Smooth muscle cell (in vitro differentiated cells): Measurements from ENCODE around the gene ST6GAL1. TPM values are rescaled to one million over a fixed set of nuclear protein-coding genes. Genes with fewer than 3 reads are reported as not detected.
"Not testable (repeated sequence)": the region's sequence is repeated elsewhere in the genome, so short reads cannot be mapped to it uniquely, and the experiment has no call there.

ENCODE experiments used
- DNase-seq: peaks from one replicate; lab custom pipeline; 2025; ENCODE audit not compliant: unreplicated experiment; lab: John Stamatoyannopoulos, UW
- H2AFZ ChIP-seq: fragments of 200-600 bp; sonication (generic); 2 replicates; pipeline ENCODE4 v1.6.0; 2016; ENCODE audit warnings: antibody characterized with exemption, low read depth, mild to moderate bottlenecking
- H3F3A ChIP-seq: fragments of 200-600 bp; sonication (generic); 2 replicates; pipeline ENCODE4 v1.6.0; 2017; ENCODE audit warnings: antibody characterized with exemption, low read depth
- H3K27ac ChIP-seq: fragments of 200-600 bp; sonication (generic); 2 replicates; pipeline ENCODE4 v1.5.1; 2016; ENCODE audit warnings: low read depth, mild to moderate bottlenecking
- H3K27me3 ChIP-seq: fragments of 200-600 bp; sonication (generic); 2 replicates; pipeline ENCODE4 v1.6.1; 2016; ENCODE audit warnings: low read depth, mild to moderate bottlenecking
- H3K36me3 ChIP-seq: fragments of 200-600 bp; sonication (generic); 2 replicates; pipeline ENCODE4 v1.5.1; 2016; ENCODE audit warnings: low read depth
- H3K4me1 ChIP-seq: fragments of 200-600 bp; sonication (generic); 2 replicates; pipeline ENCODE4 v1.5.1; 2016; ENCODE audit warnings: low read depth
- H3K4me2 ChIP-seq: fragments of 200-600 bp; sonication (generic); 2 replicates; pipeline ENCODE4 v1.6.0; 2016; ENCODE audit warnings: mild to moderate bottlenecking
- H3K4me3 ChIP-seq: fragments of 200-600 bp; sonication (generic); 2 replicates; pipeline ENCODE4 v1.5.1; 2016; ENCODE audit warnings: mild to moderate bottlenecking
- H3K79me2 ChIP-seq: fragments of 200-600 bp; sonication (generic); 2 replicates; pipeline ENCODE4 v1.6.0; 2016; ENCODE audit warnings: low read depth, mild to moderate bottlenecking
- H3K9ac ChIP-seq: fragments of 200-600 bp; sonication (generic); 2 replicates; pipeline ENCODE4 v1.6.0; 2016; ENCODE audit warnings: low read depth
- H3K9me3 ChIP-seq: fragments of 200-600 bp; sonication (generic); replicated peaks from 2 replicates; pipeline ENCODE4 v1.5.1; 2016; ENCODE audit warnings: low read depth
- H4K20me1 ChIP-seq: fragments of 200-600 bp; sonication (generic); 2 replicates; pipeline ENCODE4 v1.6.0; 2016; ENCODE audit warnings: low read depth
- WGBS: methylation state at CpG from one replicate; pipeline ENCODE4 v1.1.7; 2016; ENCODE audit warnings: low lambda C conversion rate; 5-methylcytosine and 5-hydroxymethylcytosine counted together
- polyA plus RNA-seq: library from polyadenylated mRNA; unstranded; fragments of >200 nt; fragmentation: Nextera tagmentation; extraction: Ambion mirVana; gene quantifications from 2 replicates; pipeline ENCODE4 v1.2.1, GENCODE V29; 2016
- total RNA-seq: library from RNA; depleted of rRNA; stranded (reverse); fragments of >200 nt; gene quantifications from 2 replicates; pipeline ENCODE4 v1.2.3, GENCODE V29; 2014
- TF ChIP-seq, protein P1 (sequence below): fragments of 200-600 bp; sonication (generic); IDR thresholded peaks from 2 replicates; pipeline ENCODE4 v1.5.1; 2017; ENCODE audit warnings: borderline replicate concordance, mild to moderate bottlenecking, antibody characterized with exemption; ENCODE audit not compliant: insufficient read depth, poor library complexity, severe bottlenecking

The ST6GAL1 gene
- total and polyA plus RNA-seq, 2 experiments from 2014 or later: 3.5 to 8.9 TPM

DNA sequence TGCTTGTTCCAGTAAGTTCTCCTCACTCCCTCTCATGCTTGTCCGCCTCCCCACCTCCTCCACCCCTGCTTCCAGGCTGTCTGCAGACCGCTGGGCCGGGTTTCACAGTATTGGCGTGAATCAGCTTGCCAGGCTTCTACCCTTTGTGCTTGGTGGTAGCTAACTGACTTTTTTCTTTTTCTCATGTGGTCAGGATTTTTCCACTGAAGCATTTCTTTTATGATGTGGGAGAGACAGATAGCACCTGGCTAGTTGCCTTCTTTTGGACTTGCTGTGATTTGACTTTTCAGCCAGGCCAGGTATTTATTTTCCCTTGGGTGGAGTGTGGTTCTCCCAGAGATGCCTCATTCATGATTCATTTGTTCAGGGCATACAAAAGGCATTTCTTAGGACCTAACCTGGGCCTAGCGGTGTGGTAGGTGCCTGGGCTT is 60.6 kb downstream of the ST6GAL1 start:
- H3K27ac ChIP-seq: peak overlapping the region; percentile 23

DNA sequence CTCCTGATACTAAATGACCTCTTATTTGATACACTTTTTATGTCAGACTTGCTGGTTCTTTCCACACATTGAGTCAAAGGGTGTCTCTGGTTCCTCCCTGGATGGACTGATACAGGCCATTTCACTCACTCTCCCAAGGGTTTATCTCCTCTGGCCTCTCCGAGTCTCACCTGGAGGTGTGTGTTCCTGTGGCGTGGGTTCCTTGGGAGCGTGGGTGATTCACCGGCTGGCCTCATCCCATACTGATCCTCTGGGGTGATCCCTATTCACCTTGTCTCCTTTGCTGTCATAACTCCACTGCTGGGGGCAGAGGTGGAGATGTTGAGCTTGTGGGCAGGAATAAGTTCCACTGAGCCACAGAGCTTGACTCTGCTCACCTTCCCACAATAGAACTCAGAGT is 61.1 kb downstream of the ST6GAL1 start:
- Histone ChIP-seq H3K9me3 (no peaks in the 10 kb centered on the region), H3K4me1 (no peaks in the 10 kb centered on the region), H2AFZ (no peak overlapping the region), H3K27ac (no peak overlapping the region), H3K36me3 (no peaks in the 10 kb centered on the region), H3K79me2 (no peaks in the 10 kb centered on the region), H3K4me2 (no peak overlapping the region), H4K20me1 (no peaks in the 10 kb centered on the region), H3F3A (no peaks in the 10 kb centered on the region), H3K9ac (no peak overlapping the region), H3K4me3 (no peak overlapping the region), H3K27me3 (no peaks in the 10 kb centered on the region)
- no peak for DNase-seq
- WGBS: 80% methylated on average over 4 of the region's 4 CpGs
- TF ChIP-seq, protein P1, sequence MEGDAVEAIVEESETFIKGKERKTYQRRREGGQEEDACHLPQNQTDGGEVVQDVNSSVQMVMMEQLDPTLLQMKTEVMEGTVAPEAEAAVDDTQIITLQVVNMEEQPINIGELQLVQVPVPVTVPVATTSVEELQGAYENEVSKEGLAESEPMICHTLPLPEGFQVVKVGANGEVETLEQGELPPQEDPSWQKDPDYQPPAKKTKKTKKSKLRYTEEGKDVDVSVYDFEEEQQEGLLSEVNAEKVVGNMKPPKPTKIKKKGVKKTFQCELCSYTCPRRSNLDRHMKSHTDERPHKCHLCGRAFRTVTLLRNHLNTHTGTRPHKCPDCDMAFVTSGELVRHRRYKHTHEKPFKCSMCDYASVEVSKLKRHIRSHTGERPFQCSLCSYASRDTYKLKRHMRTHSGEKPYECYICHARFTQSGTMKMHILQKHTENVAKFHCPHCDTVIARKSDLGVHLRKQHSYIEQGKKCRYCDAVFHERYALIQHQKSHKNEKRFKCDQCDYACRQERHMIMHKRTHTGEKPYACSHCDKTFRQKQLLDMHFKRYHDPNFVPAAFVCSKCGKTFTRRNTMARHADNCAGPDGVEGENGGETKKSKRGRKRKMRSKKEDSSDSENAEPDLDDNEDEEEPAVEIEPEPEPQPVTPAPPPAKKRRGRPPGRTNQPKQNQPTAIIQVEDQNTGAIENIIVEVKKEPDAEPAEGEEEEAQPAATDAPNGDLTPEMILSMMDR: no peak

More for the DNA sequence above, 60.6 kb downstream of the ST6GAL1 start:
- 55% methylated on average over 5 of the region's 5 CpGs for WGBS
- Histone ChIP-seq H3K36me3 (no peaks in the 10 kb centered on the region), H2AFZ (no peak overlapping the region), H3K9ac (no peak overlapping the region), H3K9me3 (no peaks in the 10 kb centered on the region), H3K4me1 (no peaks in the 10 kb centered on the region), H4K20me1 (no peaks in the 10 kb centered on the region), H3K79me2 (no peaks in the 10 kb centered on the region), H3K4me2 (no peak overlapping the region), H3K27me3 (no peaks in the 10 kb centered on the region), H3F3A (no peaks in the 10 kb centered on the region), H3K4me3 (no peak overlapping the region)
- no peak for DNase-seq
- TF ChIP-seq, protein P1: no peak

- not testable (repeated sequence) for H3K4me3 ChIP-seq, H3K79me2 ChIP-seq, H3K4me1 ChIP-seq, H3K36me3 ChIP-seq, H3K27ac ChIP-seq, H3K4me2 ChIP-seq, H3K9me3 ChIP-seq, H3K27me3 ChIP-seq, DNase-seq, H3K9ac ChIP-seq, H3F3A ChIP-seq, H2AFZ ChIP-seq, H4K20me1 ChIP-seq
- WGBS: 95% methylated on average over 1 of the region's 1 CpG
Observed at GRCh38 chr3:186992096-186992495, 61.8 kb downstream of the ST6GAL1 start.

- no peak overlapping the region for H2AFZ ChIP-seq
- H3K9ac ChIP-seq: no peak overlapping the region
- no peaks in the 10 kb centered on the region for H3K27me3 ChIP-seq
- H4K20me1 ChIP-seq: no peaks in the 10 kb centered on the region
- DNase-seq: no peak
- WGBS: 96% methylated on average over 7 of the region's 7 CpGs
- no peaks in the 10 kb centered on the region for H3F3A ChIP-seq
- no peak overlapping the region for H3K4me2 ChIP-seq
- no peaks in the 10 kb centered on the region for H3K79me2 ChIP-seq
- H3K4me3 ChIP-seq: no peak overlapping the region
- peaks cover 6% of the 10 kb centered on the region for H3K4me1 ChIP-seq
- H3K9me3 ChIP-seq: no peaks in the 10 kb centered on the region
- H3K36me3 ChIP-seq: no peaks in the 10 kb centered on the region
- no peak overlapping the region for H3K27ac ChIP-seq
- TF ChIP-seq, protein P1: no peak
Observed at GRCh38 chr3:186993210-186993782, 63.0 kb downstream of the ST6GAL1 start.
